Peyer's patch (tissue), 4 donors: Measurements from ENCODE around the gene CCDC152.

ENCODE experiments used
- CTCF ChIP-seq, 6 experiments: fragments of 450-650 bp in 4 of 6; fragments of 200-600 bp in 2 of 6; sonication (generic) in 1 of 6; IDR thresholded peaks; one replicate each; pipeline ENCODE4 v1.5.1; 2017 to 2019; ENCODE audit warnings: antibody characterized with exemption in 6 of 6, mild to moderate bottlenecking in 3 of 6, moderate library complexity in 1 of 6
- POLR2A ChIP-seq, 2 donors: fragments of 450-650 bp; IDR thresholded peaks; one replicate each; pipeline ENCODE4 v1.5.1; 2017; ENCODE audit warnings: antibody characterized with exemption in 2 of 2, mild to moderate bottlenecking in 2 of 2, moderate library complexity in 2 of 2

- TF ChIP-seq POLR2A (IDR thresholded peaks at IDR 0.05) (no peak), CTCF (IDR thresholded peaks at IDR 0.05) (no peak)
Measured at GRCh38 chr5:42715785-42716184, 40.8 kb upstream of the CCDC152 start.
